NCI-H1930 (cell line): ENCODE results near the gene LONP2.
"Not testable (repeated sequence)": the region's sequence is repeated elsewhere in the genome, so short reads cannot be mapped to it uniquely, and the experiment has no call there.

Source experiments
- DNase-seq, 2 experiments: peaks; one replicate each; lab custom pipeline; 2025; lab: John Stamatoyannopoulos, UW

LONP2 gene

DNA sequence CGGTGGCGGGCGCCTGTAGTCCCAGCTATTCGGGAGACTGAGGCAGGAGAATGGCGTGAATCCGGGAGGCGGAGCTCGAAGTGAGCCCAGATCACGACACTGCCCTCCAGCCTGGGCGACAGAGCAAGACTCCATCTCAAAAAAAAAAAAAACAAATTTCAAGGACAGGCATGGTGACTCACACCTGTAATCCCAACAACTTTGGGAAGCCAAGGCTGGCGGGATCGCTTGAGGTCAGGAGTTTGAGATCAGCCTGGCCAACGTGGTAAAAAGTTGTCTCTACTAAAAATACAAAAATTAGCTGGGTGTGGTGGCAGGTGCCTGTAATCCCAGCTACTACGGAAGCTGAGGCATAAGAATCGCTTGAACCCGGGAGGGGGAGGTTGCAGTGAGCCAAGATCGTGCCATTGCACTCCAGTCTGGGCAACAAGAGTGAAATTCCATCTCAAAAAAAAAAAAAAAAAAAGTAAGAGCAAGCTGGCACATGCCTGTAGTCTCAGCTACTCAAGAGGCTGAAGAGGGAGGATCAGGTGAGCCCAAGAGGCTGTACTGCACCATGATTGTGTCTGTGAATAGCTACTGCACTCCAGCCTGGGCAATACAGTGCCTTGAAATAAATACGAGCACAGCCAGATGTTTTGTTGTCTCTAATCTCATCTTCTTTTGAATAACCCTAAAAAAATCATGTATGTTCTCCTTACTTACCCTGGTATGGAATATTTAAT lies 126.7 kb downstream of the LONP2 start:
- DNase-seq: not testable (repeated sequence)

GRCh38 chr16:48371393-48371780 lies 127.3 kb downstream of the LONP2 start:
- no peak for DNase-seq

DNA sequence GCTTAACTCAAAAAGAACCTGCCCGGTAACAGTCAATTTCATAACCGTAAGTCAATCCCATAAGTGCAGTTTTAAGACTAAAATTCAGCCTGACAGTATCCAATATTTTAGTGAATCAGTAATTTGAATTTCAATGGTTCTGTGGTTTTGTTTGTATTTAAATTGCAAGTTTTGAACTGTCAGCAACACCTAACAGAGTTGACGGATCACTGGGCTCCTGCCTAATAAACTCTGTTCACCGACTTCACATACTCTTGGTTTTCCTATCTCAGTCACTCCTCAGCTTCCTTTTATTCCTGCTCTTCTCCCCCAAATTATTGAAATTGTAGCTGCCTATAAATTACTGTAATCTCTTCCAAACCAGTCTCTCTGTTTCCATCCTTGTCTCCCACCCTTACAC lies 128.6 kb downstream of the LONP2 start:
- DNase-seq: no peak

DNA sequence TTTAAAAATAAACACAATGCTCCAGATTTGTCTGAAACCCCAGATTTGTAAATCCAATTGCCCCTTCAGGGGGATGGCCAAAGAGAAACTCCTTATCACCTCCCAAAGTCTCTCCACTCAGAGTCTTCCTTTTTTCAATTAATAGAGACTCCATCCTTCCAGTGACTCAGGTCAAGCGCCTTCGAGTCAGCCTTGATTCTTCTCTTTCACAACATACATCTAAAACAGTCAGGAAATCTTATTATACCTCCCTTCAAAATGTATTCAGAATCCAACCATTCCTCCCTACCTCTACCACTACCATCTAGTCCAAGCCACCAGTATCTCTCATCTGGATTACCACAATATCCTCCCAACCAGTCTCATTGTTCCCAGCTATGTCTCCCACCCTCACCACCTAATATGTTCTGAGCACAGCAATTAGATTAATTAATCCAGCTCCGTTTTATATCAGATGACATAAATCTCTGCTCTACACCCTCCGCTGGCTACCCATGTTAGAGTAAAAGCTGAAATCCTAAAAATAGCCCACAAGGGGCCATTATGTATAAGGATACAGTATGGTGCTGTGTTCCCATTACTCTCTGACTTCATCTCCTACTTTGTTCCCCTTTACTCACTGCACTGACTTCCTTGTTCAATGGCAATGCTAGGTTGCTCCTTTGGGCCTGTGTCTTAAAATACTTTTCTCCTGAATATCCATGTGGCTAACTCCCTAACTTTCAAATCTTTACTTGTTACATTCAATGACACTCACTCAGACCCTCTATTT lies 129.3 kb downstream of the LONP2 start:
- DNase-seq: no peak

GRCh38 chr16:48374255-48374654 lies 130.2 kb downstream of the LONP2 start:
- no peak for DNase-seq

DNA sequence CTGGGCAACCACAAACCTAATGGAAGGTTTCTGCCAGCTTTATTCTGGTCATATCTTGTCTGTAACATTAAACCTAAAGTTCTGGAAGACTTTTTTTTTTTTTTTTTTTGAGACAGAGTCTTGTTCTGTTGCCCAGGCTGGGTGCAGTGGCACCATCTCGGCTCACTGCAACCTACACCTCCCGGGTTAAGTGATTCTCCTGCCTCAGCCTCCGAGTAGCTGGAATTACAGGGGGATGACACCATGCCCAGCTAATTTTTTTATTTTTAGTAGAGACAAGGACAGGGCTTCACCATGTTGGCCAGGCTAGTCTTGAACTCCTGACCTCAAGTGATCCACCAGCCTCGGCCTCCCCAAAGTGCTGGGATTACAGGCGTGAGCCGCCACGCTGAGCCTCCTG lies 133.2 kb downstream of the LONP2 start:
- not testable (repeated sequence) for DNase-seq

DNA sequence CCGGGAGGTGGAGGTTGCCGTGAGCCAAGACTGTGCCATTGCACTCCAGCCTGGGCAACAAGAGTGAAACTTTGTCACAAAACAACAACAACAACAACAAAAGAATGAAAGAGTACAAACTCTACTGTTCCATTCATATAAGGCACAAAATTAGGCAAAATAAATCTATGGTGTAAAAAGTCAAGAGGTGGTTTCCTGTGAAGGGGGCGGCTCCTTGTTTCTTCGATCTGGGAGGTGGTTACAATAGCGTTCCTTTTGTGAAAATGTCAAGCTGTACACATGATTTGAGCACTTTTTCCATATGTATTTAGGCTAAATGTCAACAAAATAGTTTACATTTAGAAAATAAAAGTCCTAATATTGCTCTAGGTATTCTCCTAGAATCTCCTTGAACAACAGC lies 134.2 kb downstream of the LONP2 start:
- no peak for DNase-seq

- no peak for DNase-seq
Measured at GRCh38 chr16:48378836-48379235, 134.7 kb downstream of the LONP2 start.

DNA sequence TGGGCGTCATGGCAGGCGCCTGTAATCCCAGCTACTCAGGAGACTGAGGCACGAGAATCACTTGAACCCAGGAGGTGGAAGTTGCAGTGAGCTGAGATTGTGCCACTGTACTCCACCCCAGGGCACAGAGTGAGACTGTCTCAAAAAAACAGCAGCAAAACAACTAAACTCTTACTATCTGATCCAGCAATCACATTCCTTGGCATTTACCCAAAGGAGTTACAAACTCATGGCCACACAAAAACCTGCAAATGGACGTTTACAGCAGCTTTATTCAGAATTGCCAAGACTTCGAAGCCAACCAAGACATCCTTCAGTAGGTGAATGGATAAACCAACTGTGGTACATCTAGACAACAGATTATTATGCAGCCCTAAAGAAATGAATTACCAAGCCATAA lies 137.1 kb downstream of the LONP2 start:
- no peak for DNase-seq

DNA sequence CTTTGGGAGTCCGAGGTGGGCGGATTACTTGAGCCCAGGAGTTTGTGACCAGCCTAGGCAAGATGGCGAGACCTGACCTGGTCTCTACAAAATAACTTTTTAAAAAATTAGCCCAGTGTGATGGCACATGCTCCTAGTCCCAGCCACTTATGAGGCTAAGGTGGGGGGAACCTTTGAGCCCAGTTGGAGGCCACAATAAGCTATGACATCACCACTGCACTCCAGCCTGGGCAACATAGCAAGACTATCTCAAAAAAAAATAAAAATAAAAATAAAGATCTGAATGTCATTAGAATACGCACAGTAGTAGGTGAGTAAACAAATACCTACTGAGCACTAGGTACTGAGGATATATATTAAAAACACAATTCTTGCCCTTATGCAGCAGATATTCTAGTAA lies 138.0 kb downstream of the LONP2 start:
- no peak for DNase-seq

GRCh38 chr16:48383009-48383876 lies 139.1 kb downstream of the LONP2 start:
- no peak for DNase-seq

GRCh38 chr16:48383877-48384519 lies 139.9 kb downstream of the LONP2 start:
- DNase-seq: no peak

DNA sequence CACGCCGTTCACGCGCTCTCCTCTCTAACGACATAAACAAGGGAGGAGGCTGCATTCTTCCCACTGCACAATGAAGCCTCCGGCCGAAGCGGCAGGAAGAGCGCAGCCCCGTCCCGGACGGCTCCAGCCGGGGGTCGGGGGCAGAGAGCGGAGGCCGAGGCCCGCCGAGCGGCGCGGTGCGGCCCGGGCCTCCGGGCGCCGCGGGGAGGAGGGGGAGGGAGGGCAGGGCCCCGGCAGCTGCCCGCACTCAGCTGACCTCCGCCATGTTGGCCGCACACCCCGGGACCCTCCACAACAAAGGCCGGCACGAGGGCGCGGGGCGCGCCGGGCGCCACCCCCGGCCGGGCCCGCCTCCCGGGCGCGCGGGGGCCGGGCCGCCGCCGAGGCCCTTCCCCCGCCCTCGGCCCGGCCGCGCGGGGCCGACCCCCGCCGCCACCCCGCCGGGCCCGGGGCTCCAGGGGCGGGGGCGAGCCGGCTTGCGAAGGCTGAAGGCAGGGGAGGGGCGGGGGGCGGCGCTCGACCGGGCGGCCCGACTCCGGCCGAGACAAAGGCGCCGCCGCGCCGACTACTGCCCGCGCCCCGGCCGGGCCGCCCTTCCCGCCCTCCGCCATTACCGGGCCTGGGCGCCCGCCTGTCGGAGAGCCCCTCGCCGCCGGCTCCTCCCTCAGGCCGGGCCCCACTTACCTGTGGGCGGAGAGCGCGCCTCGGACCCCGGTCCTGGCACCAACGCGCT lies 140.6 kb downstream of the LONP2 start:
- DNase-seq: peak in 1 of 2 experiments; percentile 43

DNA sequence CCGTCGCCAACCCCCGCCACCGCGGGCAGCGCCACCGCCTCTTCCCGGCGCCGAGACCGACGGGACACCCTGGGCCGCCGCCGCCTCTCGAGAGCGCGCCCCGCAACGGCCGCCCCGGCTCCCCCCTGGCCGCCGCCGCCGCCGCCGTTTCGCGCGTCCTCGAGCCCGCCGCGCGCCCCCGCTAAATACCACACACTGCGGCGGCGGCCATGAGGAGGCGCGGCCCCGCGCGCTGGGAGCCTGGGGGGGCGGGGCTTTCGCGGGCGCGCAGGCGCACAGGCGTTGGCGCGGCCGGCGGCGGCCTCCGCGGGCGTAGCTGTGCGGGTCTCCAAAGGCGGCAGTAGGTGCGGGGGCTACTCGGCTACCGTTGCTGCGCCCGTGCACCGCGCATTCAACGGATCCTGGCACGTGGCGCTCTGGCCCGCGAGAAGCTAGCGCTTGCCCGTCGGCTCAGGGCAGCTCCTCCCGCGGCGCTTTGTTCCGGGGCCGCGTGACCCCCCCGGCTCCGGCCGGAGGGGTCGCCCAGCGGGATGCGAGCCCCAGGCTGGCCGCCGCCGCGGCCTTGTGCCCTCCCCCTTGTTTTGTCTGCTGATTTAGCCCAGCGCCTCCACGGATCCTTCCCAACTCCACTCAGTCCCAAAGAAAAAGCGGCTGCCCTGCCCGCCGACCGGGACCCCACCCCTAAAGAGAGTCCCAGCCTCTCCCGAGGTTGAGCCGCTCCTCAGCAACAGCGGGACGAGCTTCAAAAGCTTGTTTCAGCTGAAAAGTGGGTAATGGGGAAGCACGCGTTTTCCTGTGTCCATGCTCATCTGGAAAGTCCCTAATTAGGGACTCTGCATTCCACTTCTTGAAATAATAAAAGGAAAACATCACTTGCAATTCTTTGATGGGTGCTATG lies 141.4 kb downstream of the LONP2 start, which contains the start of gene SIAH1:
Gene SIAH1 (minus strand): TSS at position 161 of the 898 bp plus-strand sequence. CDS start 22,985 bp downstream, outside the sequence.
- DNase-seq: peak; percentile 68 to 74

GRCh38 chr16:48386559-48387312 lies 142.6 kb downstream of the LONP2 start:
- DNase-seq: no peak

DNA sequence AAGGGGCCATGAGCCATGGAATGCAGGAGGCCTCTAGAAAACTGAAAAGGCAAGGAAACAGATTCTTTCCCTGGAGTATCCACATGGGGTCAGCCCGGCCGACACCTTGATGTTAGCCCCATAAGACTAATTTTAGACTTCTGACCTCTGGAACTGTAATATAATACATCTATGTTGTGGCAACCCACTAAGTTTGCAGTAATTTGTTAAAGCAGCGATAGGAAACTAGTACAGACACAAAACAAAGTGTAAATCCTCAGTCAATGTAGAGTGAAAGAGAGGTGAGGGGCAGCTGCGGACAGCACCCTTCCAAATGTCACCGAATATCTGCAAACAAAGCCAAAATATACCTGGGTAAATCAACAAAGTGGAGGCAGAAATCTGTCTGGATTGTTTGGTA lies 148.3 kb downstream of the LONP2 start:
- no peak for DNase-seq

DNA sequence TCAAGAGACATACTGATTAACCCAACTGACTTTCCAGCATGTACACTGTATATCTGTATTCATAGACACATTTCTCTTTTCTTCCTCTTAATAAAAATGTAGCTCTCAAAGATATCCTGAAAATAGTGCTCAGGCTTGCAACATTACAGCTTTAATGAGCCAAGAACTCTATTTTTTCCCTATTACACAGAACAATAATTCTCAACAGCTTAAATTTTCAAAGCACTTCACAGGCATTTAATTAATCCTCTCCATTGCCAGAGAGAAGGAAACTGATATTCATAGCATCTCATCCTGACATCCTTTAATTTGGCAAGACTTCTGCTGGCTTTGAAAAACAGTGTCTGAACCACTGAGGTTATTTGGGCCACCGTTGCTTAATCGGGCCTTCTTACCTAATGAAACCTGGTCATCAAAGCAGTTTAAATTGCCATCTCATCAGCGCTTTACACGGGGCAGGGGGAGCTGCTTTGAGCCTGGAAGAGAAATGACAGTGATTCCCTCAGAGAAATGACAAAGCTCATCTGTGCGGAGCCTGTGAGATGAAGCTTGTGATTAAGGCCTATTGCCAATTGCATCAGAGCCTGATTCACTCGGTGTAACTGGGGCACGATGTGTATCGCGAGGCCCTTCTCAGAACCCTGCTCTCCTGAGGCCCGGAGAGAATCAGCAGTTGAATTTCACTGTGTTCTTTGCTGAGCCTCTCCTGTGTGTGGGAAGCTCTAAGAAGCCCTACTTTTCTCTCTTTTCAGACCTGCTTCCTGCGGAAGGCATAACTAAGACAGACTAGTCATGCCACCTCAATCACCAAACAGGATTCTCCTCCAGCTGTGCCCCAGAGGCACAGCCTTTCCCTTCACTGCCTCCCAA lies 149.6 kb downstream of the LONP2 start:
- no peak for DNase-seq

GRCh38 chr16:48394355-48394703 lies 150.2 kb downstream of the LONP2 start:
- DNase-seq: no peak

GRCh38 chr16:48395375-48395774 lies 151.3 kb downstream of the LONP2 start:
- no peak for DNase-seq
